H7 (cell line): Measurements from ENCODE around the gene ITSN1. TPM values are rescaled to one million over a fixed set of nuclear protein-coding genes. Genes with fewer than 3 reads are reported as not detected.
"Not testable (repeated sequence)": the region's sequence is repeated elsewhere in the genome, so short reads cannot be mapped to it uniquely, and the experiment has no call there.

ENCODE experiments used
- DNase-seq: peaks from one replicate; pipeline ENCODE4 v3.0.0; 2012
- H3K27me3 ChIP-seq: 2 replicates; pipeline ENCODE4 v1.6.0; 2011; ENCODE audit warnings: mild to moderate bottlenecking, low read length; ENCODE audit not compliant: control insufficient read depth, insufficient read depth
- H3K36me3 ChIP-seq: replicated peaks from 2 replicates; pipeline ENCODE4 v1.5.1; 2011; ENCODE audit warnings: low read length; ENCODE audit not compliant: control insufficient read depth, insufficient read depth
- H3K4me3 ChIP-seq: 2 replicates; pipeline ENCODE4 v1.5.1; 2011; ENCODE audit warnings: low read depth, mild to moderate bottlenecking, control low read depth, low read length, moderate library complexity; ENCODE audit not compliant: insufficient read depth
- total RNA-seq: library from RNA; depleted of rRNA; stranded (reverse); fragments of >200 nt; shearing (Covaris generic); gene quantifications from 2 replicates; pipeline ENCODE4 v1.2.3, GENCODE V29; 2014

The ITSN1 gene
- total RNA-seq, 1 experiment from 2014 or later, result 44.3 TPM

- peak; percentile 89 for DNase-seq
Observed at GRCh38 chr21:33857846-33858666, 215.8 kb downstream of the ITSN1 start.

GRCh38 chr21:33858667-33859372, 216.5 kb downstream of the ITSN1 start:
- DNase-seq, result peak; percentile 70
- H3K27me3 ChIP-seq, result no peaks in the 10 kb centered on the region; the same call in 1 of the 2 replicates
- H3K36me3 ChIP-seq, result no peaks in the 10 kb centered on the region
- no peak overlapping the region for H3K4me3 ChIP-seq

More at GRCh38 chr21:33857846-33858666, 215.8 kb downstream of the ITSN1 start:
- H3K36me3 ChIP-seq, result no peaks in the 10 kb centered on the region
- no peak overlapping the region for H3K4me3 ChIP-seq
- no peaks in the 10 kb centered on the region; the same call in 1 of the 2 replicates for H3K27me3 ChIP-seq

- no peaks in the 10 kb centered on the region; the same call in 1 of the 2 replicates for H3K27me3 ChIP-seq
- no peak overlapping the region for H3K4me3 ChIP-seq
- H3K36me3 ChIP-seq, result no peaks in the 10 kb centered on the region
- no peak for DNase-seq
Observed at GRCh38 chr21:33859373-33860102, 217.2 kb downstream of the ITSN1 start.

GRCh38 chr21:33860332-33860879, 218.1 kb downstream of the ITSN1 start:
- Histone ChIP-seq H3K4me3 (no peak overlapping the region), H3K27me3 (no peaks in the 10 kb centered on the region; the same call in 1 of the 2 replicates), H3K36me3 (no peaks in the 10 kb centered on the region)
- DNase-seq, result no peak

- no peak overlapping the region for H3K4me3 ChIP-seq
Observed at GRCh38 chr21:33861125-33861524, 218.8 kb downstream of the ITSN1 start.

GRCh38 chr21:33863191-33863590, 220.9 kb downstream of the ITSN1 start:
- not testable (repeated sequence) for H3K4me3 ChIP-seq, DNase-seq, H3K27me3 ChIP-seq, H3K36me3 ChIP-seq

More at GRCh38 chr21:33861125-33861524, 218.8 kb downstream of the ITSN1 start:
- H3K36me3 ChIP-seq, result no peaks in the 10 kb centered on the region
- DNase-seq, result no peak
- H3K27me3 ChIP-seq, result no peaks in the 10 kb centered on the region; the same call in 1 of the 2 replicates

GRCh38 chr21:33864150-33864549, 221.8 kb downstream of the ITSN1 start:
- Histone ChIP-seq H3K27me3 (no peaks in the 10 kb centered on the region; the same call in 1 of the 2 replicates), H3K36me3 (no peaks in the 10 kb centered on the region), H3K4me3 (no peak overlapping the region)
- DNase-seq, result no peak

GRCh38 chr21:33865176-33865575, 222.9 kb downstream of the ITSN1 start:
- no peaks in the 10 kb centered on the region for H3K27me3 ChIP-seq
- H3K4me3 ChIP-seq, result no peak overlapping the region
- DNase-seq, result no peak
- no peaks in the 10 kb centered on the region for H3K36me3 ChIP-seq

- no peak for DNase-seq
- Histone ChIP-seq H3K36me3 (no peaks in the 10 kb centered on the region), H3K27me3 (no peaks in the 10 kb centered on the region), H3K4me3 (no peak overlapping the region)
Observed at GRCh38 chr21:33865996-33866575, 223.8 kb downstream of the ITSN1 start.

GRCh38 chr21:33866826-33867225, 224.5 kb downstream of the ITSN1 start:
- Histone ChIP-seq H3K27me3 (no peaks in the 10 kb centered on the region), H3K4me3 (no peak overlapping the region), H3K36me3 (no peaks in the 10 kb centered on the region)
- no peak for DNase-seq

GRCh38 chr21:33867868-33868267, 225.6 kb downstream of the ITSN1 start:
- H3K36me3 ChIP-seq, H3K27me3 ChIP-seq, DNase-seq, H3K4me3 ChIP-seq: not testable (repeated sequence)

- no peaks in the 10 kb centered on the region for H3K27me3 ChIP-seq
- no peak overlapping the region for H3K4me3 ChIP-seq
- no peak for DNase-seq
- H3K36me3 ChIP-seq, result no peaks in the 10 kb centered on the region
Observed at GRCh38 chr21:33869873-33870272, 227.6 kb downstream of the ITSN1 start.

GRCh38 chr21:33870768-33871167, 228.5 kb downstream of the ITSN1 start:
- no peak for DNase-seq
- H3K4me3 ChIP-seq, result no peak overlapping the region
- H3K27me3 ChIP-seq, result no peaks in the 10 kb centered on the region
- no peaks in the 10 kb centered on the region for H3K36me3 ChIP-seq

GRCh38 chr21:33871171-33871570, 228.9 kb downstream of the ITSN1 start:
- Histone ChIP-seq H3K4me3 (no peak overlapping the region), H3K27me3 (no peaks in the 10 kb centered on the region), H3K36me3 (no peaks in the 10 kb centered on the region)
- DNase-seq, result no peak
